Measurements from ENCODE around the gene STRN3.
"Not testable (repeated sequence)": the region's sequence is repeated elsewhere in the genome, so short reads cannot be mapped to it uniquely, and the experiment has no call there.

Gene STRN3

GRCh38 chr14:31024577-31025366 lies 1.4 kb downstream of the STRN3 start:
- Mint-ChIP-seq H3K9me3 (no peaks in the 10 kb centered on the region), H3K27ac (peak overlapping the region; percentile 87), H3K4me1 (ENCODE audit: low read depth) (peaks cover 36% of the 10 kb centered on the region), H3K36me3 (ENCODE audit: low read depth) (peaks cover 19% of the 10 kb centered on the region), H3K4me3 (peak overlapping the region; percentile 91), H3K27me3 (ENCODE audit: low read depth) (no peaks in the 10 kb centered on the region)

GRCh38 chr14:31024010-31024480 lies 2.1 kb downstream of the STRN3 start:
- H3K27ac Mint-ChIP-seq, result peak overlapping the region; percentile 36
- no peaks in the 10 kb centered on the region for H3K27me3 Mint-ChIP-seq (ENCODE audit: low read depth)
- H3K36me3 Mint-ChIP-seq (ENCODE audit: low read depth), result peaks cover 19% of the 10 kb centered on the region
- H3K9me3 Mint-ChIP-seq, result no peaks in the 10 kb centered on the region
- peak overlapping the region; percentile 50 for H3K4me3 Mint-ChIP-seq
- H3K4me1 Mint-ChIP-seq (ENCODE audit: low read depth), result peaks cover 34% of the 10 kb centered on the region

GRCh38 chr14:31022386-31022785 lies 3.8 kb downstream of the STRN3 start:
- Mint-ChIP-seq H3K27me3 (ENCODE audit: low read depth) (no peaks in the 10 kb centered on the region), H3K4me1 (ENCODE audit: low read depth) (peaks cover 31% of the 10 kb centered on the region), H3K4me3 (no peak overlapping the region), H3K36me3 (ENCODE audit: low read depth) (peaks cover 19% of the 10 kb centered on the region), H3K27ac (no peak overlapping the region), H3K9me3 (no peaks in the 10 kb centered on the region)

GRCh38 chr14:31021576-31021949 lies 4.6 kb downstream of the STRN3 start:
- Mint-ChIP-seq H3K4me1 (ENCODE audit: low read depth) (peaks cover 24% of the 10 kb centered on the region), H3K36me3 (ENCODE audit: low read depth) (peaks cover 19% of the 10 kb centered on the region), H3K27ac (no peak overlapping the region), H3K27me3 (ENCODE audit: low read depth) (no peaks in the 10 kb centered on the region), H3K9me3 (no peaks in the 10 kb centered on the region), H3K4me3 (no peak overlapping the region)

GRCh38 chr14:31020834-31021575 lies 5.2 kb downstream of the STRN3 start:
- no peak overlapping the region for H3K27ac Mint-ChIP-seq
- no peaks in the 10 kb centered on the region for H3K27me3 Mint-ChIP-seq (ENCODE audit: low read depth)
- peaks cover 27% of the 10 kb centered on the region for H3K4me1 Mint-ChIP-seq (ENCODE audit: low read depth)
- no peak overlapping the region for H3K4me3 Mint-ChIP-seq
- H3K9me3 Mint-ChIP-seq, result no peaks in the 10 kb centered on the region
- peaks cover 19% of the 10 kb centered on the region for H3K36me3 Mint-ChIP-seq (ENCODE audit: low read depth)

- no peak overlapping the region for H3K4me3 Mint-ChIP-seq
- H3K4me1 Mint-ChIP-seq (ENCODE audit: low read depth), result peaks cover 12% of the 10 kb centered on the region
- no peak overlapping the region for H3K27ac Mint-ChIP-seq
- peaks cover 12% of the 10 kb centered on the region for H3K36me3 Mint-ChIP-seq (ENCODE audit: low read depth)
- H3K27me3 Mint-ChIP-seq (ENCODE audit: low read depth), result no peaks in the 10 kb centered on the region
- no peaks in the 10 kb centered on the region for H3K9me3 Mint-ChIP-seq
Measured at GRCh38 chr14:31018057-31018645, 8.0 kb downstream of the STRN3 start.

GRCh38 chr14:31013841-31014240 lies 12.3 kb downstream of the STRN3 start:
- peaks cover 9% of the 10 kb centered on the region for H3K36me3 Mint-ChIP-seq (ENCODE audit: low read depth)
- H3K4me1 Mint-ChIP-seq (ENCODE audit: low read depth), result peaks cover 5% of the 10 kb centered on the region
- no peak overlapping the region for H3K4me3 Mint-ChIP-seq
- no peak overlapping the region for H3K27ac Mint-ChIP-seq
- no peaks in the 10 kb centered on the region for H3K27me3 Mint-ChIP-seq (ENCODE audit: low read depth)
- no peaks in the 10 kb centered on the region for H3K9me3 Mint-ChIP-seq

GRCh38 chr14:31010935-31011334 lies 15.2 kb downstream of the STRN3 start:
- no peak overlapping the region for H3K4me3 Mint-ChIP-seq
- peaks cover 2% of the 10 kb centered on the region for H3K4me1 Mint-ChIP-seq (ENCODE audit: low read depth)
- no peak overlapping the region for H3K27ac Mint-ChIP-seq
- no peaks in the 10 kb centered on the region for H3K27me3 Mint-ChIP-seq (ENCODE audit: low read depth)
- H3K36me3 Mint-ChIP-seq (ENCODE audit: low read depth), result peaks cover 9% of the 10 kb centered on the region
- no peaks in the 10 kb centered on the region for H3K9me3 Mint-ChIP-seq

GRCh38 chr14:31009836-31010574 lies 16.2 kb downstream of the STRN3 start:
- peaks cover 2% of the 10 kb centered on the region for H3K4me1 Mint-ChIP-seq (ENCODE audit: low read depth)
- H3K4me3 Mint-ChIP-seq, result no peak overlapping the region
- no peaks in the 10 kb centered on the region for H3K9me3 Mint-ChIP-seq
- no peaks in the 10 kb centered on the region for H3K27me3 Mint-ChIP-seq (ENCODE audit: low read depth)
- peaks cover 14% of the 10 kb centered on the region for H3K36me3 Mint-ChIP-seq (ENCODE audit: low read depth)
- no peak overlapping the region for H3K27ac Mint-ChIP-seq

GRCh38 chr14:31006703-31007102 lies 19.5 kb downstream of the STRN3 start:
- Mint-ChIP-seq H3K4me1 (ENCODE audit: low read depth) (peaks cover 6% of the 10 kb centered on the region), H3K4me3 (no peak overlapping the region), H3K36me3 (ENCODE audit: low read depth) (peaks cover 11% of the 10 kb centered on the region), H3K27ac (no peak overlapping the region), H3K9me3 (no peaks in the 10 kb centered on the region), H3K27me3 (ENCODE audit: low read depth) (no peaks in the 10 kb centered on the region)

- peaks cover 33% of the 10 kb centered on the region for H3K36me3 Mint-ChIP-seq (ENCODE audit: low read depth)
- H3K4me3 Mint-ChIP-seq; H3K27ac Mint-ChIP-seq; H3K27me3 Mint-ChIP-seq (ENCODE audit: low read depth); H3K4me1 Mint-ChIP-seq (ENCODE audit: low read depth): not testable (repeated sequence)
- peaks cover 14% of the 10 kb centered on the region for H3K9me3 Mint-ChIP-seq
Measured at GRCh38 chr14:31004007-31004406, 22.2 kb downstream of the STRN3 start.

GRCh38 chr14:31003284-31003683 lies 22.9 kb downstream of the STRN3 start:
- no peaks in the 10 kb centered on the region for H3K27me3 Mint-ChIP-seq (ENCODE audit: low read depth)
- no peak overlapping the region for H3K4me3 Mint-ChIP-seq
- no peak overlapping the region for H3K27ac Mint-ChIP-seq
- H3K4me1 Mint-ChIP-seq (ENCODE audit: low read depth), result peaks cover 6% of the 10 kb centered on the region
- H3K36me3 Mint-ChIP-seq (ENCODE audit: low read depth), result peaks cover 39% of the 10 kb centered on the region
- H3K9me3 Mint-ChIP-seq, result peaks cover 20% of the 10 kb centered on the region

GRCh38 chr14:31001339-31001658 lies 24.9 kb downstream of the STRN3 start:
- Mint-ChIP-seq H3K4me1 (ENCODE audit: low read depth) (peaks cover 7% of the 10 kb centered on the region), H3K27me3 (ENCODE audit: low read depth) (no peaks in the 10 kb centered on the region), H3K27ac (peak overlapping the region; percentile 34), H3K4me3 (no peak overlapping the region), H3K36me3 (ENCODE audit: low read depth) (peaks cover 54% of the 10 kb centered on the region), H3K9me3 (peaks cover 28% of the 10 kb centered on the region)

GRCh38 chr14:31000629-31001338 lies 25.4 kb downstream of the STRN3 start:
- no peak overlapping the region for H3K27ac Mint-ChIP-seq
- no peak overlapping the region for H3K4me3 Mint-ChIP-seq
- H3K27me3 Mint-ChIP-seq (ENCODE audit: low read depth), result no peaks in the 10 kb centered on the region
- H3K4me1 Mint-ChIP-seq (ENCODE audit: low read depth), result peaks cover 7% of the 10 kb centered on the region
- peaks cover 28% of the 10 kb centered on the region for H3K9me3 Mint-ChIP-seq
- peaks cover 54% of the 10 kb centered on the region for H3K36me3 Mint-ChIP-seq (ENCODE audit: low read depth)

Measured in T-helper 1 cell treated with Interleukin-12 subunit alpha and Interleukin-12 subunit beta and Interleukin-4 antibody, amounts not matched to agents 30 μg/mL and 1 μg/mL, for 36 hours (primary cell).